Measurements from ENCODE around the gene ACBD6.
"Not testable (repeated sequence)": the region's sequence is repeated elsewhere in the genome, so short reads cannot be mapped to it uniquely, and the experiment has no call there.

GRCh38 chr1:180461682-180462081 is 40.7 kb downstream of the ACBD6 start:
- TF ChIP-seq, protein P1, sequence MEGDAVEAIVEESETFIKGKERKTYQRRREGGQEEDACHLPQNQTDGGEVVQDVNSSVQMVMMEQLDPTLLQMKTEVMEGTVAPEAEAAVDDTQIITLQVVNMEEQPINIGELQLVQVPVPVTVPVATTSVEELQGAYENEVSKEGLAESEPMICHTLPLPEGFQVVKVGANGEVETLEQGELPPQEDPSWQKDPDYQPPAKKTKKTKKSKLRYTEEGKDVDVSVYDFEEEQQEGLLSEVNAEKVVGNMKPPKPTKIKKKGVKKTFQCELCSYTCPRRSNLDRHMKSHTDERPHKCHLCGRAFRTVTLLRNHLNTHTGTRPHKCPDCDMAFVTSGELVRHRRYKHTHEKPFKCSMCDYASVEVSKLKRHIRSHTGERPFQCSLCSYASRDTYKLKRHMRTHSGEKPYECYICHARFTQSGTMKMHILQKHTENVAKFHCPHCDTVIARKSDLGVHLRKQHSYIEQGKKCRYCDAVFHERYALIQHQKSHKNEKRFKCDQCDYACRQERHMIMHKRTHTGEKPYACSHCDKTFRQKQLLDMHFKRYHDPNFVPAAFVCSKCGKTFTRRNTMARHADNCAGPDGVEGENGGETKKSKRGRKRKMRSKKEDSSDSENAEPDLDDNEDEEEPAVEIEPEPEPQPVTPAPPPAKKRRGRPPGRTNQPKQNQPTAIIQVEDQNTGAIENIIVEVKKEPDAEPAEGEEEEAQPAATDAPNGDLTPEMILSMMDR (IDR thresholded peaks at IDR 0.05; ENCODE audit: poor library complexity) = not testable (repeated sequence)
- not testable (repeated sequence) for TF ChIP-seq EZH2 (IDR thresholded peaks at IDR 0.05; ENCODE audit: borderline replicate concordance); EZH2phosphoT487 (IDR thresholded peaks at IDR 0.05; ENCODE audit: low read depth, severe bottlenecking, unreplicated experiment)

Measured in hepatocyte (in vitro differentiated cells).